RWPE1 (cell line): ENCODE data around the gene CA9.

Experiments
- CTCF ChIA-PET: fragments of 350-600 bp; sonication (Branson Sonifier 250); formaldehyde crosslinking; extraction: SDS; loops from one replicate; lab custom pipeline; 2021; lab: Yijun Ruan, JAX
- POLR2A ChIA-PET: fragments of 400-600 bp; formaldehyde crosslinking; extraction: SDS; loops from one replicate; lab custom pipeline; 2020; ENCODE audit warnings: antibody characterized with exemption; ENCODE audit not compliant: low non-redundant PET; lab: Yijun Ruan, JAX
- DNase-seq: peaks from one replicate; pipeline ENCODE4 v3.0.0; 2012; ENCODE audit warnings: low spot score
- H3K27ac ChIP-seq: fragments of 450-650 bp; 2 replicates; pipeline ENCODE4 v1.5.1; 2017
- TF ChIP-seq, protein P1 (sequence below): fragments of 450-650 bp; conservative IDR thresholded peaks from 2 replicates; pipeline ENCODE4 v1.5.1; 2017; ENCODE audit warnings: low read depth, mild to moderate bottlenecking

Gene CA9

DNA sequence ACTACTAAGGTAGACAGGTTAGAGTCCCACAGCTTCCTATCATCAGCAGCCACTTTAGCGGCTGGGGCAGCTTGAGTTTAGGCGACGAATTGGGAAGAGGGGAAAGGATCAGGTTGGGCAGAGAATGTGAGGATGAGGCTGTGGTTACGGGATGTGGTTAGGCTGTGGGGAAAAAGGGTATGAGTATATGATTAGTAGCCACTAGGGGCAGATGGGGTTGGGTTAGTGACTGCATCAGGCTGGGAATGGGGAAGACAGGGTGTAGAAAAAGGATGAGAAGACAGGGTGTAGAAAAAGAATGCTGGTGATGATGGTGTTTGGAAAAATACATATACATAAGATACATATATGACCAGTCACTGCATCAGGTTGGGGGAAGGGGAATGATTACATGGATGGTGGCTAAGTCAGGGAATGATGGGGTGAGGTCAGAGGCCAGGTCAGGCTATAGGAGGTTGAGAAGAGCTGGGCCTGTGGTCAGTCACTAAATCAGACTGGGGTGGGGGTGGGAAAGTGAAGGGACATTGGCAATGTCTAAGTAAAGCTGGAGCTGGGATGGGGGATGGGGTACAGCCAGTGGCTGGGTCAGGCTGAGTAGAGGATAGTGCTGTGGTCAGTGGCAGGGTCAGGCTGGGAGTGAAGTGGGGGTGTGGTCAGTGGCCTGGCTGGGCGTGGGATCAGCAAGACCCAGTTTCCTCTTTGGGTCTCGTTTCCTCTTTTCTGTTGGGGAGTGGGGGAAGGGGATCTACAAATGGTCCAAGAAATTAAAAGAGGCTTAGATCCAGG is 56.2 kb downstream of the CA9 start:
- DNase-seq, result peak; percentile 81
- TF ChIP-seq, protein P1, sequence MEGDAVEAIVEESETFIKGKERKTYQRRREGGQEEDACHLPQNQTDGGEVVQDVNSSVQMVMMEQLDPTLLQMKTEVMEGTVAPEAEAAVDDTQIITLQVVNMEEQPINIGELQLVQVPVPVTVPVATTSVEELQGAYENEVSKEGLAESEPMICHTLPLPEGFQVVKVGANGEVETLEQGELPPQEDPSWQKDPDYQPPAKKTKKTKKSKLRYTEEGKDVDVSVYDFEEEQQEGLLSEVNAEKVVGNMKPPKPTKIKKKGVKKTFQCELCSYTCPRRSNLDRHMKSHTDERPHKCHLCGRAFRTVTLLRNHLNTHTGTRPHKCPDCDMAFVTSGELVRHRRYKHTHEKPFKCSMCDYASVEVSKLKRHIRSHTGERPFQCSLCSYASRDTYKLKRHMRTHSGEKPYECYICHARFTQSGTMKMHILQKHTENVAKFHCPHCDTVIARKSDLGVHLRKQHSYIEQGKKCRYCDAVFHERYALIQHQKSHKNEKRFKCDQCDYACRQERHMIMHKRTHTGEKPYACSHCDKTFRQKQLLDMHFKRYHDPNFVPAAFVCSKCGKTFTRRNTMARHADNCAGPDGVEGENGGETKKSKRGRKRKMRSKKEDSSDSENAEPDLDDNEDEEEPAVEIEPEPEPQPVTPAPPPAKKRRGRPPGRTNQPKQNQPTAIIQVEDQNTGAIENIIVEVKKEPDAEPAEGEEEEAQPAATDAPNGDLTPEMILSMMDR, result peak; percentile 76
- CTCF ChIA-PET, result interaction anchor here (0.5 to 1.1 kb wide), 8 partner anchors 14 to 1623 kb away, joined by 3 to 5 read pairs (median 4); no protein-coding TSS in a partner anchor
- POLR2A ChIA-PET, result interaction anchor here (0.8 kb wide), 1 partner anchor 69 kb away, joined by 3 read pairs; no protein-coding TSS in a partner anchor
- peak overlapping the region; percentile 50 for H3K27ac ChIP-seq

- peak overlapping the region; percentile 50 for H3K27ac ChIP-seq
- CTCF ChIA-PET, result interaction anchor here (0.6 kb wide), 1 partner anchor 1622 kb away, joined by 3 read pairs; no protein-coding TSS in a partner anchor
- no peak for DNase-seq
- TF ChIP-seq, protein P1, result no peak
- POLR2A ChIA-PET, result interaction anchor here (0.8 kb wide), 1 partner anchor 69 kb away, joined by 3 read pairs; no protein-coding TSS in a partner anchor
Measured at GRCh38 chr9:35730486-35730854, 56.7 kb downstream of the CA9 start.
